GM12878 (cell line): ENCODE results near the gene FCRL2. TPM values are rescaled to one million over a fixed set of nuclear protein-coding genes. Genes with fewer than 3 reads are reported as not detected.

ENCODE experiments used
- ATF7 ChIP-seq: fragments of 450-650 bp; IDR thresholded peaks from 2 replicates; pipeline ENCODE4 v1.6.1; 2016; ENCODE audit warnings: low read depth, mild to moderate bottlenecking
- CUX1 ChIP-seq: IDR thresholded peaks from 2 replicates; pipeline ENCODE4 v1.6.1; 2012; ENCODE audit warnings: improper control_type of control experiment, low read depth, low read length; ENCODE audit not compliant: insufficient replicate concordance
- FOXK2 ChIP-seq: fragments of 450-650 bp; IDR thresholded peaks from 2 replicates; pipeline ENCODE4 v1.6.1; 2017; ENCODE audit warnings: mild to moderate bottlenecking, moderate library complexity
- MLLT1 ChIP-seq: fragments of 450-650 bp; IDR thresholded peaks from 2 replicates; pipeline ENCODE4 v1.6.1; 2016; ENCODE audit warnings: mild to moderate bottlenecking
- ZNF24 ChIP-seq: fragments of 450-650 bp; IDR thresholded peaks from 2 replicates; pipeline ENCODE4 v1.6.1; 2017; ENCODE audit warnings: antibody characterized with exemption, mild to moderate bottlenecking
- ZNF384 ChIP-seq: IDR thresholded peaks from 2 replicates; pipeline ENCODE4 v1.6.1; 2012; ENCODE audit warnings: low read depth, mild to moderate bottlenecking, low read length, improper control_type of control experiment, borderline replicate concordance
- ZNF687 ChIP-seq: fragments of 450-650 bp; IDR thresholded peaks from 2 replicates; pipeline ENCODE4 v1.6.1; 2017; ENCODE audit warnings: mild to moderate bottlenecking, moderate library complexity
- polyA plus RNA-seq, 11 experiments: library from polyadenylated mRNA; depleted of rRNA in 4 of 11; unstranded in 6 of 11; stranded (reverse) in 5 of 11; fragments of >200 nt; fragmentation: Nextera tagmentation in 4 of 11; fragmentation: Illumina TruSeq in 1 of 11; extraction: Ambion mirVana in 4 of 11; extraction: Trizol in 1 of 11; gene quantifications; 1 replicate in 1 of 11; 2 replicates in 10 of 11; pipeline versions ENCODE4 v1.2.1 to v1.2.3, GENCODE V29; 2011 to 2016; ENCODE audit warnings: inconsistent platforms in 2 of 11, missing spikeins in 2 of 11, low read depth in 1 of 11
- total RNA-seq, 4 experiments: library from RNA; depleted of rRNA in 3 of 4; stranded (reverse); fragments of >200 nt in 3 of 4; fragmentation: Illumina TruSeq in 1 of 4; extraction: Trizol in 1 of 4; gene quantifications; 2 replicates each; pipeline versions ENCODE4 v1.2.1 to v1.2.3, GENCODE V29; 2013 to 2021
- TF ChIP-seq, protein P1 (sequence below): fragments of 450-650 bp; conservative IDR thresholded peaks from 2 replicates; pipeline ENCODE4 v1.6.1; 2017; ENCODE audit warnings: mild to moderate bottlenecking, moderate library complexity

FCRL2 gene
- total and polyA plus RNA-seq, 10 of the 15 experiments (the other 5 are each of a cell fraction or from before 2014, with no cell fraction given) = 0.07 to 7.3 (median 0.61) TPM

- TF ChIP-seq, protein P1, sequence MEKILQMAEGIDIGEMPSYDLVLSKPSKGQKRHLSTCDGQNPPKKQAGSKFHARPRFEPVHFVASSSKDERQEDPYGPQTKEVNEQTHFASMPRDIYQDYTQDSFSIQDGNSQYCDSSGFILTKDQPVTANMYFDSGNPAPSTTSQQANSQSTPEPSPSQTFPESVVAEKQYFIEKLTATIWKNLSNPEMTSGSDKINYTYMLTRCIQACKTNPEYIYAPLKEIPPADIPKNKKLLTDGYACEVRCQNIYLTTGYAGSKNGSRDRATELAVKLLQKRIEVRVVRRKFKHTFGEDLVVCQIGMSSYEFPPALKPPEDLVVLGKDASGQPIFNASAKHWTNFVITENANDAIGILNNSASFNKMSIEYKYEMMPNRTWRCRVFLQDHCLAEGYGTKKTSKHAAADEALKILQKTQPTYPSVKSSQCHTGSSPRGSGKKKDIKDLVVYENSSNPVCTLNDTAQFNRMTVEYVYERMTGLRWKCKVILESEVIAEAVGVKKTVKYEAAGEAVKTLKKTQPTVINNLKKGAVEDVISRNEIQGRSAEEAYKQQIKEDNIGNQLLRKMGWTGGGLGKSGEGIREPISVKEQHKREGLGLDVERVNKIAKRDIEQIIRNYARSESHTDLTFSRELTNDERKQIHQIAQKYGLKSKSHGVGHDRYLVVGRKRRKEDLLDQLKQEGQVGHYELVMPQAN = no peak
- TF ChIP-seq CUX1 = no peak
- no peak for TF ChIP-seq FOXK2
- no peak for TF ChIP-seq MLLT1
- TF ChIP-seq ATF7 = no peak
- TF ChIP-seq ZNF687 = no peak
- TF ChIP-seq ZNF384 = no peak
- no peak for TF ChIP-seq ZNF24
Measured at GRCh38 chr1:157715736-157716135, 61.2 kb downstream of the FCRL2 start (continued).
